Measurements from ENCODE around the gene PP2D1. TPM values are rescaled to one million over a fixed set of nuclear protein-coding genes. Genes with fewer than 3 reads are reported as not detected.

Gene PP2D1
- total and polyA plus RNA-seq, 9 of the 15 experiments (the other 6 are each of a cell fraction or from before 2014, with no cell fraction given), result 0.07 to 0.10 TPM; not detected in 7

GRCh38 chr3:20008646-20009045 is 3.4 kb downstream of the PP2D1 start (continued):
- TF ChIP-seq THRA (IDR thresholded peaks at IDR 0.05) (no peak), OTX1 (CRISPR knock-in tag; IDR thresholded peaks at IDR 0.05) (no peak), ZNF318 (IDR thresholded peaks at IDR 0.05; ENCODE audit: borderline replicate concordance in 1 of 2, low read depth in 1 of 2) (no peak), ZZZ3 (IDR thresholded peaks at IDR 0.05) (no peak), SRSF1 (IDR thresholded peaks at IDR 0.05; ENCODE audit: low read depth, low read length) (no peak), ZNF12 (CRISPR knock-in tag; IDR thresholded peaks at IDR 0.05) (no peak), ZNF398 (CRISPR knock-in tag; IDR thresholded peaks at IDR 0.05) (no peak), LCOR (CRISPR knock-in tag; IDR thresholded peaks at IDR 0.05) (no peak), ZNF165 (CRISPR knock-in tag; IDR thresholded peaks at IDR 0.05; ENCODE audit: borderline replicate concordance) (no peak), ZNF518B (CRISPR knock-in tag; IDR thresholded peaks at IDR 0.05) (no peak), SP2 (IDR thresholded peaks at IDR 0.05; ENCODE audit: extremely low read depth, low read depth, low read length, poor library complexity, severe bottlenecking) (no peak), RB1 (IDR thresholded peaks at IDR 0.05; ENCODE audit: low read depth) (no peak)

Measured in K562 (cell line).